ENCODE measurements around the gene CHRNG.

Gene CHRNG

GRCh38 chr2:232519581-232520438 is 19.7 kb upstream of the CHRNG start, which contains the start of gene PRSS56:
TSS of gene PRSS56 (plus strand) at chr2:232520388. CDS start at chr2:232520599, 211 bp downstream.
- TF ChIP-seq NFIC (IDR thresholded peaks at IDR 0.05): no peak
- no peak for TF ChIP-seq EGR1 (IDR thresholded peaks at IDR 0.05)
- TF ChIP-seq RAD21 (IDR thresholded peaks at IDR 0.05; ENCODE audit: low read depth): no peak
- TF ChIP-seq MAX (IDR thresholded peaks at IDR 0.05): no peak
- TF ChIP-seq TEAD4 (IDR thresholded peaks at IDR 0.05): no peak
- no peak for TF ChIP-seq YY1 (IDR thresholded peaks at IDR 0.05; ENCODE audit: low read depth)
- TF ChIP-seq TAF1 (IDR thresholded peaks at IDR 0.05; ENCODE audit: low read depth): no peak
- TF ChIP-seq TCF12 (IDR thresholded peaks at IDR 0.05; ENCODE audit: low read depth): no peak
- TF ChIP-seq EP300 (IDR thresholded peaks at IDR 0.05; ENCODE audit: borderline replicate concordance): no peak
- no peak for TF ChIP-seq ZBTB7A (IDR thresholded peaks at IDR 0.05; ENCODE audit: low read depth)
- TF ChIP-seq REST (IDR thresholded peaks at IDR 0.05; ENCODE audit: low read depth): no peak
- TF ChIP-seq FOXM1 (IDR thresholded peaks at IDR 0.05; ENCODE audit: borderline replicate concordance, low read depth): no peak
- no peak for TF ChIP-seq CREB1 (IDR thresholded peaks at IDR 0.05; ENCODE audit: low read depth)

- no peak for TF ChIP-seq USF1 (IDR thresholded peaks at IDR 0.05)
- TF ChIP-seq TCF12 (IDR thresholded peaks at IDR 0.05; ENCODE audit: low read depth): no peak
- TF ChIP-seq CREB1 (IDR thresholded peaks at IDR 0.05; ENCODE audit: low read depth): no peak
- TF ChIP-seq EGR1 (IDR thresholded peaks at IDR 0.05): no peak
- TF ChIP-seq CEBPB (IDR thresholded peaks at IDR 0.05): no peak
- no peak for TF ChIP-seq TEAD4 (IDR thresholded peaks at IDR 0.05)
- no peak for TF ChIP-seq ZBTB7A (IDR thresholded peaks at IDR 0.05; ENCODE audit: low read depth)
- no peak for TF ChIP-seq NFIC (IDR thresholded peaks at IDR 0.05)
- no peak for TF ChIP-seq EP300 (IDR thresholded peaks at IDR 0.05; ENCODE audit: borderline replicate concordance)
- no peak for TF ChIP-seq YY1 (IDR thresholded peaks at IDR 0.05; ENCODE audit: low read depth)
- TF ChIP-seq REST (IDR thresholded peaks at IDR 0.05; ENCODE audit: low read depth): no peak
- no peak for TF ChIP-seq MAX (IDR thresholded peaks at IDR 0.05)
- no peak for TF ChIP-seq FOXM1 (IDR thresholded peaks at IDR 0.05; ENCODE audit: borderline replicate concordance, low read depth)
- no peak for TF ChIP-seq RAD21 (IDR thresholded peaks at IDR 0.05; ENCODE audit: low read depth)
- TF ChIP-seq TAF1 (IDR thresholded peaks at IDR 0.05; ENCODE audit: low read depth): no peak
Observed at GRCh38 chr2:232520489-232520888, 19.0 kb upstream of the CHRNG start.

- TF ChIP-seq TAF1 (IDR thresholded peaks at IDR 0.05; ENCODE audit: low read depth) (no peak), TEAD4 (IDR thresholded peaks at IDR 0.05) (no peak), NFIC (IDR thresholded peaks at IDR 0.05) (no peak), RAD21 (IDR thresholded peaks at IDR 0.05; ENCODE audit: low read depth) (no peak), USF1 (IDR thresholded peaks at IDR 0.05) (no peak), EP300 (IDR thresholded peaks at IDR 0.05; ENCODE audit: borderline replicate concordance) (no peak)
Observed at GRCh38 chr2:232521098-232521497, 18.4 kb upstream of the CHRNG start.

- TF ChIP-seq TEAD4 (IDR thresholded peaks at IDR 0.05): no peak
- TF ChIP-seq RAD21 (IDR thresholded peaks at IDR 0.05; ENCODE audit: low read depth): peak; percentile 81
- TF ChIP-seq CREB1 (IDR thresholded peaks at IDR 0.05; ENCODE audit: low read depth): no peak
- peak; percentile 32; the same call in 1 of the 2 replicates for TF ChIP-seq ZBTB7A (IDR thresholded peaks at IDR 0.05; ENCODE audit: low read depth)
- no peak for TF ChIP-seq REST (IDR thresholded peaks at IDR 0.05; ENCODE audit: low read depth)
Observed at GRCh38 chr2:232521959-232522622, 17.4 kb upstream of the CHRNG start.
